Kidney (tissue), 14 donors: Measurements from ENCODE around the gene NTRK2. TPM values are rescaled to one million over a fixed set of nuclear protein-coding genes. Genes with fewer than 3 reads are reported as not detected.

Experiments
- DNase-seq, 5 donors: peaks; one replicate each; pipeline ENCODE4 v3.0.0-alpha.2; 2013 to 2020
- FAIRE-seq: peaks from 2 replicates; lab custom pipeline; 2012; peaks lifted over from hg19 to GRCh38; lab: Jason Lieb, UNC
- H3K27ac ChIP-seq, 2 donors: one replicate each; pipeline ENCODE4 v1.7.0; 2013; ENCODE audit warnings: low read depth in 2 of 2, low read length in 2 of 2, inconsistent platforms in 1 of 2
- H3K27me3 ChIP-seq: one replicate; pipeline ENCODE4 v1.7.1; 2013; ENCODE audit warnings: low read length, inconsistent platforms; ENCODE audit not compliant: control insufficient read depth, insufficient read depth
- H3K36me3 ChIP-seq, 3 donors: one replicate each; pipeline versions ENCODE4 v1.7.0 to v1.7.1; 2013; ENCODE audit warnings: low read length in 3 of 3, control low read depth in 1 of 3, inconsistent platforms in 1 of 3; ENCODE audit not compliant: insufficient read depth in 3 of 3, control insufficient read depth in 2 of 3
- H3K4me1 ChIP-seq, 3 donors: one replicate each; pipeline versions ENCODE4 v1.7.0 to v1.7.1; 2013; ENCODE audit warnings: low read length in 3 of 3, inconsistent platforms in 1 of 3, low read depth in 1 of 3; ENCODE audit not compliant: control insufficient read depth in 2 of 3, insufficient read depth in 2 of 3
- H3K4me3 ChIP-seq, 3 donors: one replicate each; pipeline versions ENCODE4 v1.7.0 to v1.8.1; 2013; ENCODE audit warnings: low read length in 3 of 3, control low read depth in 1 of 3, inconsistent platforms in 1 of 3
- H3K9ac ChIP-seq, 3 donors: one replicate each; pipeline versions ENCODE4 v1.7.0 to v1.7.1; 2013; ENCODE audit warnings: low read length in 3 of 3, control low read depth in 1 of 3, inconsistent platforms in 1 of 3
- H3K9me3 ChIP-seq, 3 donors: one replicate each; pipeline versions ENCODE4 v1.7.0 to v1.7.1; 2013; ENCODE audit warnings: low read length in 3 of 3, control low read depth in 1 of 3, inconsistent platforms in 1 of 3; ENCODE audit not compliant: control insufficient read depth in 2 of 3, insufficient read depth in 1 of 3
- intact Hi-C: fragments of 100-400 bp; cut with DNase I; formaldehyde crosslinking; loops from one replicate; pipeline ENCODE4 v1.11.1; 2022
- polyA plus RNA-seq: library from polyadenylated mRNA; stranded (reverse); fragments of 350-450 nt; fragmentation: Illumina TruSeq; extraction: RNeasy Lipid Tissue Mini Kit (QIAGEN cat#74804); gene quantifications from one replicate; pipeline ENCODE4 v1.2.3, GENCODE V29; 2014; ENCODE audit warnings: low read depth, low replicate concordance; ENCODE audit not compliant: insufficient read depth
- total RNA-seq: library from RNA; stranded (reverse); fragmentation: NEBNext Ultra II Directional; extraction: Animal tissue kit (Norgen Biotek cat#: 25700); gene quantifications from one replicate; pipeline ENCODE4 v1.2.1, GENCODE V29; 2021
- TF ChIP-seq, protein P1 (sequence below): IDR thresholded peaks from 3 replicates; pipeline ENCODE4 v1.5.1; 2012; ENCODE audit warnings: mild to moderate bottlenecking, moderate library complexity, borderline replicate concordance; ENCODE audit not compliant: insufficient read depth; ENCODE audit errors: extremely low read depth
- donor health status: control.
- donor health status: control.
- donor health status: control.
- donor health status: control.
- donor health status: control.
- donor health status: DM: yes; HTN: yes; CAD: no.
- donor health status: Normal renal cell carcinoma (clear cell type).

NTRK2 gene
- total and polyA plus RNA-seq, 2 donors from 2014 or later = 20.0 to 41.2 TPM

DNA sequence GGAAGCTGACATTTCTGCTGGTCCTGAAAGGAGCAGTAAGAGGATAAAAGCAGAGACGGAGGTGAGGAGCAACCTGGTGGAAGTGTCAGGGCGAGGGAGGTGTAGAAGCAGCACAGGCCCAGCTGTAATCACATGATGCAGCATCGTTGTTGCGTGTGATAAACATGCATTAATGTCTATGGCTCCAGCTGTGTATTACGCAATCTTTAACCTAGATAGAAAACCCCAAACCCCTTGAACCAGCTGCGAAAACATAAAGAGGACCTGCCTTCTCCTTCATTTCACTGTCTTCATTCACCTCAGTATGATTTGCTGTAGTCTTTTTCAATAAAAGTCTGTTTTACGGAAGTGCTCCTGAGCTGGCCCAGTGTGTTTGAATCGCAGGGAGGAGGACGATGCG, 162.9 kb downstream of the NTRK2 start:
- intact Hi-C loops = no loop called here
- Histone ChIP-seq H3K4me3 (no peak overlapping the region), H3K9me3 (no peaks in the 10 kb centered on the region), H3K36me3 (no peaks in the 10 kb centered on the region), H3K9ac (no peak overlapping the region), H3K4me1 (no peaks in the 10 kb centered on the region), H3K27me3 (no peaks in the 10 kb centered on the region), H3K27ac (no peak overlapping the region)
- DNase-seq (no peak), FAIRE-seq (no peak)
- TF ChIP-seq, protein P1, sequence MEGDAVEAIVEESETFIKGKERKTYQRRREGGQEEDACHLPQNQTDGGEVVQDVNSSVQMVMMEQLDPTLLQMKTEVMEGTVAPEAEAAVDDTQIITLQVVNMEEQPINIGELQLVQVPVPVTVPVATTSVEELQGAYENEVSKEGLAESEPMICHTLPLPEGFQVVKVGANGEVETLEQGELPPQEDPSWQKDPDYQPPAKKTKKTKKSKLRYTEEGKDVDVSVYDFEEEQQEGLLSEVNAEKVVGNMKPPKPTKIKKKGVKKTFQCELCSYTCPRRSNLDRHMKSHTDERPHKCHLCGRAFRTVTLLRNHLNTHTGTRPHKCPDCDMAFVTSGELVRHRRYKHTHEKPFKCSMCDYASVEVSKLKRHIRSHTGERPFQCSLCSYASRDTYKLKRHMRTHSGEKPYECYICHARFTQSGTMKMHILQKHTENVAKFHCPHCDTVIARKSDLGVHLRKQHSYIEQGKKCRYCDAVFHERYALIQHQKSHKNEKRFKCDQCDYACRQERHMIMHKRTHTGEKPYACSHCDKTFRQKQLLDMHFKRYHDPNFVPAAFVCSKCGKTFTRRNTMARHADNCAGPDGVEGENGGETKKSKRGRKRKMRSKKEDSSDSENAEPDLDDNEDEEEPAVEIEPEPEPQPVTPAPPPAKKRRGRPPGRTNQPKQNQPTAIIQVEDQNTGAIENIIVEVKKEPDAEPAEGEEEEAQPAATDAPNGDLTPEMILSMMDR = no peak

DNA sequence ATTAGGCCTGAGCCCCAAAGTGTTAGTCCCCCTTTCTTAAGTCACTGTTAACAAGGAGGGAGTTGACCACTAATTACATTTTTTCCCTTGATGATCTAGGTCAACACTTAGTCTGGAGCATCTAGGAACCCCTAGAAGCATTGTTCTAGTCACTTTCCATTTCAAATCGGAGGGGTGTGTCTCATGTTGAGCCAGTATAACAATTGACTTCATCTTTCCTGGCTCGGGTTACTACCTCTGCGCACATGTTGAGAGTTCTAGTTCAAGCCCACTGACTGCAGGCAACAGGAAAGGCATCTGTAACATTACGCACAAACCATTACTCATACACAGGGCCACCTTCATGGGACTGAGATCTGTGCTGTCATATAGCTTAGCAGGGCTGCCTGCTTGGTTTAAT, 164.9 kb downstream of the NTRK2 start:
- intact Hi-C loops = no loop called here
- no peak for DNase-seq
- Histone ChIP-seq H3K36me3 (no peaks in the 10 kb centered on the region), H3K27me3 (no peaks in the 10 kb centered on the region), H3K9me3 (no peaks in the 10 kb centered on the region), H3K4me1 (no peaks in the 10 kb centered on the region), H3K4me3 (no peak overlapping the region), H3K9ac (no peak overlapping the region), H3K27ac (no peak overlapping the region)
- TF ChIP-seq, protein P1 = no peak
- FAIRE-seq = no peak

DNA sequence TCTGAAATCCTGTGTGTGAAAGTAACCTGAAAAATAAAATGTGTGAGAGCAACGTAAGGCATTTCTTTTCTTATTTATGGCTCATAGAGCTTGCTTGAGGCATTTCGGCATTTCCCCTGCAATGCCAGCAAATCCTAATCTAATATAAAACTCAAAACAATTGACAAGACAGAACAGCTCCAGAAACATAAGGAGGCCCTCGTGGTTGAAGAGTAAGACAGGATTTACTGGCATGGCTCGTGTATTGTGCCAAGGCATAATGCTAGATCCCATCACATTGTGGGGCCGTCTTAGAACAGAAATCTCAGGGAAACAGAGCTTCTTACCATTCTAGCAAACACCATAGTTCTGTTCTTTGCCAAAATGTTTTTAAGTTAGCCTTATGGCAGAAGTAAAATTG, 166.2 kb downstream of the NTRK2 start:
- DNase-seq (no peak), FAIRE-seq (no peak)
- intact Hi-C loops = no loop called here
- no peak overlapping the region for H3K27ac ChIP-seq
- TF ChIP-seq, protein P1 = no peak
- H3K9ac ChIP-seq = no peak overlapping the region
- no peaks in the 10 kb centered on the region for H3K27me3 ChIP-seq
- no peaks in the 10 kb centered on the region for H3K9me3 ChIP-seq
- H3K4me1 ChIP-seq = no peaks in the 10 kb centered on the region
- no peak overlapping the region for H3K4me3 ChIP-seq
- no peaks in the 10 kb centered on the region for H3K36me3 ChIP-seq

DNA sequence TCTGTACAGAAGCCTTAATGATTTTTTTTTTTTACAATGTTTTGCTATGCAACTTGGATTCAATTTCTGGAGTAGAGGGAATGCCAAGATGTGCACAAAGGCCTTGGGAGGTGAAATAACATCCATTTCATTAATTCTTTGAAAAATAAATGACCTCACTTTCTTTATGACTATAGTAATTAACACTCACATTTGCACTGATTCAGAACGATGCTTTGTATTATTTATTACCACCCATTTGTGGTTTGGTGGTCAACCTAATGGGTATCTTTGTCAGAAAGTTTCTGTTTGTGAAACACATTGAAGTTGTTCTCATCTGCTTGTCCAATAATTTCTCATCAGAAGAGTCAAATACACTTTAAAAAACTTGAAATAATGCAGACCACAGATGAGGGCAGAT, 169.3 kb downstream of the NTRK2 start:
- TF ChIP-seq, protein P1 = no peak
- Histone ChIP-seq H3K4me3 (no peak overlapping the region), H3K27me3 (no peaks in the 10 kb centered on the region), H3K9me3 (no peaks in the 10 kb centered on the region), H3K36me3 (no peaks in the 10 kb centered on the region), H3K27ac (no peak overlapping the region), H3K9ac (no peak overlapping the region), H3K4me1 (no peaks in the 10 kb centered on the region)
- FAIRE-seq (no peak), DNase-seq (no peak)
- intact Hi-C loops = no loop called here
